T-helper 17 cell (primary cell): ENCODE data around the gene GNB1L. TPM values are rescaled to one million over a fixed set of nuclear protein-coding genes. Genes with fewer than 3 reads are reported as not detected.

Experiments used
- ATAC-seq: fragments of 150-1000 bp; cut with Tn5 transposase; 2 replicates; pipeline ENCODE4 v1.10.0; 2021; ENCODE audit warnings: mild to moderate bottlenecking, moderate library complexity
- DNase-seq, 3 donors: peaks; one replicate each; pipeline versions ENCODE4 v3.0.0 to v3.0.0-alpha.2; 2020 to 2021
- H3K9me3 ChIP-seq: one replicate; pipeline ENCODE4 v1.7.0; 2013; ENCODE audit warnings: low read length, mild to moderate bottlenecking; ENCODE audit not compliant: control insufficient read depth, poor library complexity, severe bottlenecking
- H3K27ac Mint-ChIP-seq: one replicate; pipeline ENCODE4 v1.8.0; 2022; ENCODE audit warnings: mild to moderate bottlenecking, moderate library complexity, mixed read lengths
- H3K27me3 Mint-ChIP-seq: one replicate; pipeline ENCODE4 v1.8.0; 2022; ENCODE audit warnings: mixed read lengths
- H3K36me3 Mint-ChIP-seq: one replicate; pipeline ENCODE4 v1.8.0; 2022; ENCODE audit warnings: low read depth, mixed read lengths
- H3K4me1 Mint-ChIP-seq: one replicate; pipeline ENCODE4 v1.8.0; 2022; ENCODE audit warnings: mild to moderate bottlenecking, mixed read lengths
- H3K4me3 Mint-ChIP-seq: one replicate; pipeline ENCODE4 v1.8.0; 2022; ENCODE audit warnings: mild to moderate bottlenecking, moderate library complexity, mixed read lengths
- total RNA-seq, 4 donors: library from RNA in 2 of 4; stranded (reverse) in 2 of 4; gene quantifications; one replicate each; pipeline ENCODE4 v1.2.3 and lab custom pipeline; 2022 to 2026

The GNB1L gene
- total RNA-seq, 2 donors from 2014 or later: 5.0 to 6.2 TPM

DNA sequence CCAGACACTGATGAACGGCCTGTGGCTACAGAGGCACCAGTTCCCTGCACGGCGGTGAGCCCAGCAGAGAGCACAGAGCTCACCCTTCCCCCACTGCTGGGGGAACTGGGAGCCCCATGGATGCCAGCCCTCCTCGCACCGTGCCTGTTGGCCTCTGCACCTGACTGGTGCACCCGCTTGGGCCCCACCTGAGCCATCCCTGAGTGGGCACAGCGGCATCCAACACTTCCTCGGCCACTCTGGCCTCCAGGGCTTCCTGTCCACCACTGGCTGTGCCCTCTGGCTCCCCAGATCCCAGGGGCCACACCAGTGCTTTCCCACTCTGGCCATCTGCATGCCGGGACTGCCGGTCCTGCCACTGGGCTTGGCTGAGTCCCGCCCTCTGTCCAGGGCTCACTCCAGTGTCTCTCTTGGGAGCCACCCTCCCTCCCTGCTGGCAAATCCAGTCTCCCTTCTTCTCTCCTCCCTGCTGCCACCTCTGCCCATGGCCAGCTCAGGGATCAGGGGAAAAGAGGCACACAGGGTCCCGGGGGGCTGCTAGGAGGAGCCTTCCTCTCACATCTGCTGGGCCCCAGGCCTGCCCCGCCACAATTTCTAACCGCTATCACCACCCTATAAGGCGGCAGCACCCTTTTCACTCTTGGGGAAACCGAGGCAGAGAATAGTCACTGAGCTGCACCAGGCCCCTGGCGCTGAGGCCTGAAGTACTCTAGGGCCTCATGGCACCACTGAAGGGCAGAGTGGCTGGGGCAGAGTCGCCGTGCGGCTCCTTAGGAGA lies 33.0 kb downstream of the GNB1L start:
- ATAC-seq: no peak

DNA sequence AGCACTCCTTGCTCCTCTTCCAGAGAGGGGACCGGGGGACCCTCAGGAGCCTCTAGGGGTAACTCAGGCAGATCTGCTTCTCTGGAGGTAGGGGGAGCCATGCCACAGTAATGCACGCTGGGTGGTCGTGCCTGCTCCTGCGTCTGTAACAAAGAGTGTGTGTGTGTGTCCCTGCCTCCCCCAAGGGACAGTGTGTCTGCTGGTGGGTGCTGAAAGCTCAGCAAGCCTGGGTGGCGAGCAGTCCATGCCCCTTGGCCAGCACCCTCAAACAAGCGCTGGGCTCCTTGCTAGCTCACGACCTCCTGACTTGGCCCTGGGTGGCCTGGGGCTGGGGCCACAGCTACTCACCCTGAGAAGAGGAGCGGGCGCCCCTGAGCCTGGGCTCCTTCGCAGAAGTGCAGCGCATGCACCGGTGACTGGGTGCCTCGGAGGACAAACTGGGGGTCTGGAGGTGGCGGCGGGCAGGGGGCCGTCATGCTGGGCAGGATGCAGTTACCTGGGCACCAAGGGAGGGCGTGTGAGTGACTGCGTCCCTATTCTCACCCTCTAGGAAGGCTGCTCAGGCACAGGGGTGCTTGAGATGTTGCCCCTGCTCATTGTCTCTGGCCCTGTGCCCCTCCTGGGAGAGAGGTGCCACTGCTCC lies 33.7 kb downstream of the GNB1L start:
- ATAC-seq (no peak), DNase-seq (no peak)
- H3K36me3 Mint-ChIP-seq: peaks cover 8% of the 10 kb centered on the region
- peaks cover 9% of the 10 kb centered on the region for H3K4me1 Mint-ChIP-seq
- no peak overlapping the region for H3K27ac Mint-ChIP-seq
- H3K9me3 ChIP-seq: no peaks in the 10 kb centered on the region
- no peaks in the 10 kb centered on the region for H3K27me3 Mint-ChIP-seq
- H3K4me3 Mint-ChIP-seq: no peak overlapping the region

More for the DNA sequence above, 33.0 kb downstream of the GNB1L start:
- Mint-ChIP-seq H3K27ac (no peak overlapping the region), H3K4me1 (peaks cover 6% of the 10 kb centered on the region), H3K27me3 (no peaks in the 10 kb centered on the region), H3K4me3 (no peak overlapping the region), H3K36me3 (peaks cover 5% of the 10 kb centered on the region)
- no peaks in the 10 kb centered on the region for H3K9me3 ChIP-seq
- DNase-seq: peak in 1 of 3 donors; percentile 0

DNA sequence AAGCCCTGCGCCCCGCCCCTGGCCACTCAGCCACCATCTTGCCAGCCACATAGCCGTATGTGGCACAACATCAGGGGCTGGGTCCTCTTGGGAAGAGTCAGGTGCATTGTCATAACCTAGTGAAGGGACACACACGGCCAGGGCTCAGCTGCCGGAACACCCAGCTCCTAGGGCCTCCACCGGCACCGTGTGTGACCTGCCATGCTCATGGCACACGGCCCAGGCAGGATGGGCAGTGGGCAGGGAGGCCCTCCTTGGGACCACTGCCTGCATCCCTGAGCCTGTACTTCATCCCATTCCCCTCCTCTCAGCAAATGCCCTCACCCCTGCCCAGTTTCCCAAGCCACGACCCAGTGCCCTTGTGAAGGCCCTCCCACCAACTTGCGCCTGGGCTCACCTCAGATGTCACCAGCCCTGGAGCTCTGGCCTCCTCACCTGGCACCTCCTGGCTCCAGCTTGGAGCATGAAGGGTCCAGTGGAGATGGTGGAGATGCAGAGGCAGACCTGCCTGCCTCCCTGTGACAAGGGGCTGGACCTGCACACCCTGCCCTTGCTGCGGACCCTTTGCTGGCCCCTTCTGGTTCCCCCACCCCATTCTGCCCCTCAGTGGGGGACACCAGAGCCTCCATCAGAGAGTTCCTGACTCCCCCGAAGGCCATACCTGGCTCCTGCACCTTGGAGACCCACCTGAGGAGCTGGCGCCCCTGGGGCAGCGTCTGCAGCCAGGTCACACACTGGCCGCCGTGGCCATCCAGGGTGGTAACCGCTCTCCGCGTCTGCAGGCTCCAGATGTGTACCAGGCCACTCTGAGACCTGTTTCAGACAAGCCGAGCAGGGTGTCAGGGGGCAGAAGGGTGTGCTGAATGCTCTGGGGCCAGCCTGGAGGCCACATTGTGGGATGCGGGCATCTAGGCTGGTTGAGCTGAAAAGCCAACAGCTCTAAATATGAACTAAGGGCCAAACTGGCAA lies 34.5 kb downstream of the GNB1L start:
- Mint-ChIP-seq H3K27me3 (no peaks in the 10 kb centered on the region), H3K4me3 (no peak overlapping the region), H3K4me1 (peaks cover 10% of the 10 kb centered on the region), H3K27ac (no peak overlapping the region), H3K36me3 (peaks cover 8% of the 10 kb centered on the region)
- ATAC-seq (no peak), DNase-seq (no peak)
- H3K9me3 ChIP-seq: no peaks in the 10 kb centered on the region

DNA sequence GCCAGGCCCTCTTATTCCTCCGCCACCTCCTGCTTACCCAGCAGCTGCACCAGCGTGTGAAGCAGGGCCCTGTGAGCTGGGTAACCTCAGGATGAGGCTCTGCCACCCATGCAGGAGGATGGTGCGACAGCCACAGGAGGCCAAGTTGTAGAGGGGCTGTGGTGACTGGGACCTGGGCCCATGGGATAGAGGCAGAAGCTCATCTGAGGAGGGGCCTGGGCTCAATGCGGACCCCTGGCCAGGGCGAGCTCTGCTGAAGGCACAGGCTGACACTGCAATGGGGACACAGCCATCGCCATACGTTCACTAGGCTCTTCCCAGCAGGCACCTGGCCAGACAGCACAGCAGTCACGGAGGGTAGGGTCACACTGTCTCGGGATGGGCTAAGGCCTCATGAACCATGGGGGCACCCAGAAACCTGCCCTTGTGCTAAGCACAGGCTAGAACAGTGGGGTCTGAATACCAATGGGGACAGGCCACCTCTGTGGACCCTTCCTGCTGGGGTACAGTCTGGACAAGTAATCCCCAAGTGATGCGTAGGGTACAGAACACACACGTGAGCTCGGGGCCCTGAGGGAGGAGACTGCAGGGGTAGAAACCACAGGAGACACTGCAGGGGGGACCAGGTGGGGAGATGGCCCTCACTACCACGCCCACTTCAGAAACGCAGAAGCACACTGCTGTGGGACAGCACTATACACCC lies 35.3 kb downstream of the GNB1L start:
- H3K9me3 ChIP-seq: no peaks in the 10 kb centered on the region
- peaks cover 10% of the 10 kb centered on the region for H3K4me1 Mint-ChIP-seq
- no peaks in the 10 kb centered on the region for H3K27me3 Mint-ChIP-seq
- H3K27ac Mint-ChIP-seq: no peak overlapping the region
- no peak for ATAC-seq
- no peak overlapping the region for H3K4me3 Mint-ChIP-seq
- DNase-seq: no peak
- H3K36me3 Mint-ChIP-seq: peaks cover 8% of the 10 kb centered on the region

DNA sequence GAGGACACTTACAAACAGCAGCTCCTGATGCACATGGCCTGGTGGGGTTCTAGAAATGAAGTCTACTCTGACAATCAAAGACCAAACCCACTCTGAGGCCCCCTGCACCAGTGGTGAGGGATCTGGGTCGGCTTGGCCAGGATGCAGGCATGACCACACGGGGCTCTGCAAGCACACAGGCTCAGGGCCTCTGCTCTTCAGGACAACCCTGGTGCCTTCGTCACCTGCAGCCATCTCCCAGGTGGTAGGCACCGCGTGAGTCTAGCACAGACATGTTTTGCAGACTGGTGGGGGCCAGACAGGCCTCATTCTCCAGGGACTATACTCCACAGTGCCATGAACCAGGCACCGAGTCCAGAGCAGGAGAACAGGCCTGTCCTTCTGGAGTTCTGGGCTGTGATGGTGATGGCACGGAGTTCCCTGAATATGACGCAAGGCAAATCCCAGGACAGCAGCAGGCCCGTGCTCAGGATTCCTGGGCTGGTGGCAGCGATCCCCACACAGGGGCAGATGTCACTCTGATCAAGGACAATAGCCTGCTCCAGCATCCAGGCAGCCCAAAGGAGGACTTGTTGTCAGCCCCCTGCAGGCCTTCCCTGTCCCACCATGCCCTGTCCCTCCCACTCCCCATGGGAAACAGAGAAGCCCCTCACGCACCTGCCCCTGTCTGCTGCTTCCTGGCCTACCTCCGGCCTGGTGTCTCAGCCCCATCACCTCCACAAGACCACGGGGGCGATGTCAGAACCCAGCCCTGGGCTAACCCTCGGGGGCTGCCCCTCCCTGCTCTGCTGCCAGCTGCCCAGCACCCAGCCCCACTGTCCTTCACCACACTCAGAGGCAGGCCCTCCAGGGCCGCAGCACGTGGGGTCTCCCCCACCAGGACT lies 36.1 kb downstream of the GNB1L start:
- Mint-ChIP-seq H3K4me3 (no peak overlapping the region), H3K36me3 (peaks cover 8% of the 10 kb centered on the region), H3K4me1 (peaks cover 7% of the 10 kb centered on the region), H3K27ac (no peak overlapping the region), H3K27me3 (no peaks in the 10 kb centered on the region)
- DNase-seq: peak in 1 of 3 donors; percentile 9
- no peak for ATAC-seq
- H3K9me3 ChIP-seq: no peaks in the 10 kb centered on the region

DNA sequence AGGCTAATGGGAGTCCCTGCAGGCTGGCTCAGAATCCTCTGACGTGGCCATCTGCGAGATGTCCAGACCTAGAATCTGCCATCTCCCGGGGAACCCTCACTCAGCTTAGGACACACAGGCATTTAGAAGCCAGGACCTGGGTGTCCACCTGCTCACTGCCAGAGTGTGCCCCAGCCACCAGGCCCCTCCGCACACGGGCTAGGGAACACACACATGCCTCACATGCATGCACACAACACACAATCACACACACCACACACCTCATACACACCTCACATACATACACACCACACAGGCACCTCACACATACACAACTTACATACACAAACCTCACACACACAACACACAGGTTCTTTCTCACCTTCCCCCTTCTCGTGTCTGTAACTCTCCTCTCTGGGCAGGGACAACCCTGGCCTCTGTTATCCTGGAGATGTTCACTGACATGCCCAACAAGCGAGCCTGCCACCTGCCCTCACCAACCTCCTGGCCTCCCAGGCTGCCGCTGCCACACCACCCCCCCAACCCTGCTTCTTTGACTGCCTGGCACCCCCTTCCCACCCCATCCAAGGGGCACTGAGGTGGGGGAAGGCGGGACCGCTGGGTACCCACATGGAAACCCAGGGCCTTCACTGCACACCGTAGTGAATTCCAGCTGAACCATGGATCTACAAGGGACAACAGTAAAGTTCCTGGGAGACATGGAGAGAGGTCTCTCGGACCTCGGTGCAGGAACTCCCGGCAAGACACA lies 38.1 kb downstream of the GNB1L start:
- peak overlapping the region; percentile 77 for H3K27ac Mint-ChIP-seq
- no peak for DNase-seq
- H3K4me3 Mint-ChIP-seq: no peak overlapping the region
- peaks cover 9% of the 10 kb centered on the region for H3K4me1 Mint-ChIP-seq
- H3K36me3 Mint-ChIP-seq: peaks cover 8% of the 10 kb centered on the region
- H3K27me3 Mint-ChIP-seq: no peaks in the 10 kb centered on the region
- no peak for ATAC-seq
- no peaks in the 10 kb centered on the region for H3K9me3 ChIP-seq

DNA sequence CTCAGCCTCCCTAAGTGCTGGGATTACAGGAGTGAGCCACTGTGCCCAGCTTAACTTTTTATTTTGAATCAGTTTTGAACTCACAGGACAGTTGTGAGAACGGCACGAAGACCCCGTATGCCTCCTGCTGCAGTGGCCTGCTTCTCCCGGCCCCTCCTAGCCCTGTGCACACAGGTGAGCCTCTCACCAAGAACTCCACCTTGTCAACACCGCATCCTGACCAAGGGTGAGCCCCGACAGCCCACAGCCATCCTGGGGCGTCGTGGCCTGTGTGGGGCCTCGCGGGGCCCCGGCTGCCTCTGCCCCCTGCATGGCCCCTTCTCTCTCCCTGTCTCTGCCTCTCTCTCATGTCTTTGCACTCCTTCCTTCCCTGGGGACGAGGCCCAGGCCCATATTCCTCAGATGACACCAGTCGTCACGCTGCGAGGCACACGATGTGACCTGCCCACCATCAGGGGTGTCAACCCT lies 38.8 kb downstream of the GNB1L start:
- H3K4me3 Mint-ChIP-seq: no peak overlapping the region
- no peak for ATAC-seq
- H3K36me3 Mint-ChIP-seq: peaks cover 8% of the 10 kb centered on the region
- H3K27me3 Mint-ChIP-seq: no peaks in the 10 kb centered on the region
- DNase-seq: no peak
- no peaks in the 10 kb centered on the region for H3K9me3 ChIP-seq
- H3K4me1 Mint-ChIP-seq: peaks cover 11% of the 10 kb centered on the region
- no peak overlapping the region for H3K27ac Mint-ChIP-seq

DNA sequence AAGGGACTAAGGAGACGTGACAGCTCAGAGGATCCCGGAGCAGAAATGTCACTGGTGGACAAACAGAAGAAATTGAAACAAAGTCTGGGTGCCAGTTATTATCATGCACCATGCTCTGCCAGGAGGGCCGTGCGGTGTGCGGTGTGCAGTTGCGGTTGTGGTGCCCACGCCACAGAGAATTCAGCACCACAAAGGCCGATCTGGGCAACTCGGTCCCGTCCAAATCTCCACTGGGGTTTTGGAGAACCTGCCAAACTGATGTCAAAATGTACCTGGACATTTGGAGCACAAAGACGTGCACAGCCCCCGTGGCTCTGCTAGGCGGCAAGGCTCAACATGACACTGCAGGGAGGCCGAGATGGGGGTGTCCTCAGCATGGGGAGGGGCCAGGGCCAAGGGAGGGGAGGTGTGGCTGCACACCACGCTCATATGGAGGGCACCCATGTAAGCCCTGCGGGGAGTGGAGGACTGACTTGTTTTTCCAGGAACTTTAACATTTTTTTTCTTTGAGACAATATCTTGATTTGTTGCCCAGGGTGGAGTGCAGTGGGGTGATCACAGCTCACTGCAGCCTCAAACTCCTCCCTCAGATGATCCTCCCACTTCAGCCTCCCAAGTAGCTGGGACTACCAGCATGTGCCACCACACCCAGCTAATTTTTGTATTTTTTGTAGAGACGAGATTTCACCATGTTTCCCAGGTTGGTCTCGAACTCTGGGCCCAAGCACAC lies 39.4 kb downstream of the GNB1L start:
- Mint-ChIP-seq H3K27me3 (no peaks in the 10 kb centered on the region), H3K36me3 (peaks cover 8% of the 10 kb centered on the region), H3K4me3 (no peak overlapping the region), H3K27ac (no peak overlapping the region), H3K4me1 (peaks cover 11% of the 10 kb centered on the region)
- H3K9me3 ChIP-seq: no peaks in the 10 kb centered on the region
- no peak for DNase-seq
- no peak for ATAC-seq

DNA sequence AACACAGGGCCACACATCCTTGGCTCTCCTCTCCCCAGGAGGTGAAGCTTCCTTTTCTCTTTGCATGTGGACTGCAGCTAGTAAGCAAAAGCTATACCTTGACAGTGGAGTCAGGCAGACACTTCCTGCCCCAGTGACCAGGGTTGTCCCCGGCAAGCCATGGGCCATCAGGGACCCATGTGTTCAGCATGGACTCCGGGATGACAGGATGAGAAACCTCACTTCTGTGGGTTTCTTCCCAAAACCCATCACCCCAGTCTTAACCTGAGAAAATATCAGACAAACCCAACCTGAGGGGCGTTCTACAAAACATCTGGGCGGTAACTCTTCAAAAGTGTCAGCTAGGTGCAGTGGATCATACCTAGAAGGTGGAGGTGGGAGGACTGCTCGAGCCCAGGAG lies 40.2 kb downstream of the GNB1L start:
- DNase-seq: no peak

DNA sequence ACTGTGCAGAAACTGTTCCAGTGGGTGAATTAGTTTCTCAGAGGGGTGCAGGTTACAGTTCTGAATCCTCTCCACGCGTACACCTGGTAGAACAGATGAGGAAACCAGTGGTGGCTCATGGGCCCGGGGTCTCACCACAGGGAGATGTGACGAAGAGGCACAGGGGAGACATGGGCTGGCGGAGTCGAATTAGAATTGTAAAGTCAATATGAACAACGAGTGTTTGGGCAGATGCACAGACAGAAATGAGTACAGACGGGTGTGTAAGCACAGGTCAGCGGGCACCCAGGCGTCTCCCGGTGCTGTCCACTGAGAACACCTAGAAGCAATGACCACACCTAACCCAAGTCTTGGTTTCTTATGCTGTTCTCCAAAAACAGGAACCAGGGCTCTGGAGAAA lies 41.8 kb downstream of the GNB1L start:
- no peaks in the 10 kb centered on the region for H3K9me3 ChIP-seq
- H3K4me1 Mint-ChIP-seq: peaks cover 11% of the 10 kb centered on the region
- H3K27me3 Mint-ChIP-seq: no peaks in the 10 kb centered on the region
- no peak overlapping the region for H3K4me3 Mint-ChIP-seq
- peaks cover 6% of the 10 kb centered on the region for H3K36me3 Mint-ChIP-seq
- H3K27ac Mint-ChIP-seq: no peak overlapping the region
- ATAC-seq: no peak
- no peak for DNase-seq

More for the DNA sequence above, 40.2 kb downstream of the GNB1L start:
- H3K4me3 Mint-ChIP-seq: no peak overlapping the region
- no peaks in the 10 kb centered on the region for H3K9me3 ChIP-seq
- H3K4me1 Mint-ChIP-seq: peaks cover 11% of the 10 kb centered on the region
- no peak overlapping the region for H3K27ac Mint-ChIP-seq
- no peak for ATAC-seq
- H3K27me3 Mint-ChIP-seq: no peaks in the 10 kb centered on the region
- H3K36me3 Mint-ChIP-seq: peaks cover 8% of the 10 kb centered on the region
